HFF-Myc (cell line): ENCODE results near the gene CCL4.

Source experiments
- DNase-seq: peaks from one replicate; pipeline ENCODE4 v3.0.0-alpha.2; 2011; ENCODE audit warnings: low read depth; ENCODE audit errors: extremely low read depth
- H3K4me3 ChIP-seq: replicated peaks from 2 replicates; pipeline ENCODE4 v1.5.1; 2011; ENCODE audit warnings: low read depth, mild to moderate bottlenecking, control low read depth, low read length
- CTCF ChIP-seq: IDR thresholded peaks from 2 replicates; pipeline ENCODE4 v1.5.1; 2012; ENCODE audit warnings: mild to moderate bottlenecking, low read depth, low read length, control low read depth; ENCODE audit errors: missing control alignments

CCL4 gene

GRCh38 chr17:36144014-36144413, 40.4 kb downstream of the CCL4 start:
- no peak for TF ChIP-seq CTCF
- H3K4me3 ChIP-seq = no peak overlapping the region
- no peak for DNase-seq

- DNase-seq = no peak
- TF ChIP-seq CTCF = no peak
- H3K4me3 ChIP-seq = no peak overlapping the region
Measured at GRCh38 chr17:36144981-36145729, 41.5 kb downstream of the CCL4 start.

GRCh38 chr17:36147601-36148000, 44.0 kb downstream of the CCL4 start:
- no peak overlapping the region for H3K4me3 ChIP-seq
- no peak for DNase-seq
- no peak for TF ChIP-seq CTCF

- DNase-seq = peak; percentile 26
- no peak overlapping the region for H3K4me3 ChIP-seq
- peak; percentile 100 for TF ChIP-seq CTCF
Measured at GRCh38 chr17:36148559-36149295, 45.1 kb downstream of the CCL4 start.

- H3K4me3 ChIP-seq = no peak overlapping the region
- no peak for TF ChIP-seq CTCF
- DNase-seq = no peak
Measured at GRCh38 chr17:36149296-36149820, 45.7 kb downstream of the CCL4 start.

- no peak for TF ChIP-seq CTCF
- no peak overlapping the region for H3K4me3 ChIP-seq
- DNase-seq = no peak
Measured at GRCh38 chr17:36151891-36152638, 48.4 kb downstream of the CCL4 start.
